ENCODE results near the gene PRKAG1.
A peak's percentile ranks its signal among the peaks of the same experiment; 100 is the strongest.

GRCh38 chr12:49018261-49019119 lies at the start of gene PRKAG1:
- TF ChIP-seq RAD21 (conservative IDR thresholded peaks at IDR 0.05 in 1 of 2, IDR thresholded peaks at IDR 0.05 in 1 of 2) (peak; percentile 18 to 28; a peak in 1 of 5 replicates), POLR2A (IDR thresholded peaks at IDR 0.05; ENCODE audit: low read length) (peak; percentile 77), CTCF (IDR thresholded peaks at IDR 0.05) (peak; percentile 59), SMC3 (IDR thresholded peaks at IDR 0.05) (no peak), REST (IDR thresholded peaks at IDR 0.05) (no peak; the same call in 1 of the 2 replicates), SREBF2 (IDR thresholded peaks at IDR 0.05) (no peak), KDM5A (IDR thresholded peaks at IDR 0.05) (no peak), NR3C1 (IDR thresholded peaks at IDR 0.05) (no peak), HOXA7 (CRISPR knock-in tag; IDR thresholded peaks at IDR 0.05) (0 out of 2 replicates have a peak, but pooled peaks have one; percentile 51), JUN (IDR thresholded peaks at IDR 0.05) (peak; percentile 91 to 98), MAZ (IDR thresholded peaks at IDR 0.05; ENCODE audit: borderline replicate concordance, low read depth, low read length) (peak; percentile 87)

Data from A549 (cell line).